ENCODE results near the gene VSX1. TPM values are rescaled to one million over a fixed set of nuclear protein-coding genes. Genes with fewer than 3 reads are reported as not detected.

VSX1 gene
- total and polyA plus RNA-seq, 9 of the 15 experiments (the other 6 are each of a cell fraction or from before 2014, with no cell fraction given): not detected

DNA sequence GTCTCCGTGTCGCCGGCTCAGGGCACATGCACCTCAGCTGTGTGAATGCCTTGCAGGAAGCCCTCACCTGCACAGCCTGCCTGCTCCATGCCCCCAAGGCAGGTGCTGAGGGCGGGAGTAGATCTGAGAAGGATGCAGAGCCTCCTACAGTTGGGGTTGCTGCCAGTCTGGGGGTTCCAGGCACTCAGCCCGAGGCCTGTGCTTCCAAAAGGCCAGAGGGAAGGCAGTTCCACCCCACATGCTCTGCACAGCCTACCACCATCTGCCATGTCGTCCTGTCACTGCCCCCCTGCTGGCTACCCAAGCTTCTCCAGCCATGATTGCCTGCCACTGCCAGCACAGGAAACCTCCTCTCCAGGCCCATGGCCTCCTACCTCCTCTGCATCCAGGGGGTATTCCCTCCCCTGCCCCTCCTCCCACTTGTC, 43.3 kb downstream of the VSX1 start:
- no peak overlapping the region for H3K27ac ChIP-seq (ENCODE audit: extremely low read depth, low read depth, low read length)
- WGBS (ENCODE audit: insufficient coverage, low coverage, missing lambda C conversion rate): 0% methylated on average over 5 of the region's 6 CpGs
- POLR2A ChIA-PET: no interaction called here
- TF ChIP-seq, protein P1, sequence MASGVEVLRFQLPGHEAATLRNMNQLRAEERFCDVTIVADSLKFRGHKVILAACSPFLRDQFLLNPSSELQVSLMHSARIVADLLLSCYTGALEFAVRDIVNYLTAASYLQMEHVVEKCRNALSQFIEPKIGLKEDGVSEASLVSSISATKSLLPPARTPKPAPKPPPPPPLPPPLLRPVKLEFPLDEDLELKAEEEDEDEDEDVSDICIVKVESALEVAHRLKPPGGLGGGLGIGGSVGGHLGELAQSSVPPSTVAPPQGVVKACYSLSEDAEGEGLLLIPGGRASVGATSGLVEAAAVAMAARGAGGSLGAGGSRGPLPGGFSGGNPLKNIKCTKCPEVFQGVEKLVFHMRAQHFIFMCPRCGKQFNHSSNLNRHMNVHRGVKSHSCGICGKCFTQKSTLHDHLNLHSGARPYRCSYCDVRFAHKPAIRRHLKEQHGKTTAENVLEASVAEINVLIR (CRISPR knock-in tag; IDR thresholded peaks at IDR 0.05): no peak
- TF ChIP-seq MTF1 (CRISPR knock-in tag; IDR thresholded peaks at IDR 0.05; ENCODE audit: borderline replicate concordance) (no peak), SMC3 (conservative IDR thresholded peaks at IDR 0.05; ENCODE audit: insufficient read depth, low read depth, low read length) (no peak), POLR3G (IDR thresholded peaks at IDR 0.05; ENCODE audit: extremely low read depth, insufficient read length, insufficient replicate concordance) (no peak), FOXJ2 (tag; IDR thresholded peaks at IDR 0.05) (no peak), SUPT5H (IDR thresholded peaks at IDR 0.05) (no peak), GATAD2A (IDR thresholded peaks at IDR 0.05) (no peak), TGIF2 (CRISPR knock-in tag; IDR thresholded peaks at IDR 0.05) (no peak), TEAD4 (IDR thresholded peaks at IDR 0.05; ENCODE audit: low read length) (no peak), TEAD4 (CRISPR knock-in tag; IDR thresholded peaks at IDR 0.05; ENCODE audit: borderline replicate concordance) (no peak)
- TF ChIP-seq, protein P2, sequence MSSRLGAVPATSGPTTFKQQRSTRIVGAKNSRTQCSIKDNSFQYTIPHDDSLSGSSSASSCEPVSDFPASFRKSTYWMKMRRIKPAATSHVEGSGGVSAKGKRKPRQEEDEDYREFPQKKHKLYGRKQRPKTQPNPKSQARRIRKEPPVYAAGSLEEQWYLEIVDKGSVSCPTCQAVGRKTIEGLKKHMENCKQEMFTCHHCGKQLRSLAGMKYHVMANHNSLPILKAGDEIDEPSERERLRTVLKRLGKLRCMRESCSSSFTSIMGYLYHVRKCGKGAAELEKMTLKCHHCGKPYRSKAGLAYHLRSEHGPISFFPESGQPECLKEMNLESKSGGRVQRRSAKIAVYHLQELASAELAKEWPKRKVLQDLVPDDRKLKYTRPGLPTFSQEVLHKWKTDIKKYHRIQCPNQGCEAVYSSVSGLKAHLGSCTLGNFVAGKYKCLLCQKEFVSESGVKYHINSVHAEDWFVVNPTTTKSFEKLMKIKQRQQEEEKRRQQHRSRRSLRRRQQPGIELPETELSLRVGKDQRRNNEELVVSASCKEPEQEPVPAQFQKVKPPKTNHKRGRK (tag; IDR thresholded peaks at IDR 0.05): no peak
- TF ChIP-seq, protein P3, sequence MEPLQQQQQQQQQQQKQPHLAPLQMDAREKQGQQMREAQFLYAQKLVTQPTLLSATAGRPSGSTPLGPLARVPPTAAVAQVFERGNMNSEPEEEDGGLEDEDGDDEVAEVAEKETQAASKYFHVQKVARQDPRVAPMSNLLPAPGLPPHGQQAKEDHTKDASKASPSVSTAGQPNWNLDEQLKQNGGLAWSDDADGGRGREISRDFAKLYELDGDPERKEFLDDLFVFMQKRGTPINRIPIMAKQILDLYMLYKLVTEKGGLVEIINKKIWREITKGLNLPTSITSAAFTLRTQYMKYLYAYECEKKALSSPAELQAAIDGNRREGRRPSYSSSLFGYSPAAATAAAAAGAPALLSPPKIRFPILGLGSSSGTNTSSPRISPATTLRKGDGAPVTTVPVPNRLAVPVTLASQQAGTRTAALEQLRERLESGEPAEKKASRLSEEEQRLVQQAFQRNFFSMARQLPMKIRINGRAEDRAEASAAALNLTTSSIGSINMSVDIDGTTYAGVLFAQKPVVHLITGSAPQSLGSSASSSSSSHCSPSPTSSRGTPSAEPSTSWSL (CRISPR knock-in tag; IDR thresholded peaks at IDR 0.05; ENCODE audit: borderline replicate concordance): no peak
- TF ChIP-seq, protein P4, sequence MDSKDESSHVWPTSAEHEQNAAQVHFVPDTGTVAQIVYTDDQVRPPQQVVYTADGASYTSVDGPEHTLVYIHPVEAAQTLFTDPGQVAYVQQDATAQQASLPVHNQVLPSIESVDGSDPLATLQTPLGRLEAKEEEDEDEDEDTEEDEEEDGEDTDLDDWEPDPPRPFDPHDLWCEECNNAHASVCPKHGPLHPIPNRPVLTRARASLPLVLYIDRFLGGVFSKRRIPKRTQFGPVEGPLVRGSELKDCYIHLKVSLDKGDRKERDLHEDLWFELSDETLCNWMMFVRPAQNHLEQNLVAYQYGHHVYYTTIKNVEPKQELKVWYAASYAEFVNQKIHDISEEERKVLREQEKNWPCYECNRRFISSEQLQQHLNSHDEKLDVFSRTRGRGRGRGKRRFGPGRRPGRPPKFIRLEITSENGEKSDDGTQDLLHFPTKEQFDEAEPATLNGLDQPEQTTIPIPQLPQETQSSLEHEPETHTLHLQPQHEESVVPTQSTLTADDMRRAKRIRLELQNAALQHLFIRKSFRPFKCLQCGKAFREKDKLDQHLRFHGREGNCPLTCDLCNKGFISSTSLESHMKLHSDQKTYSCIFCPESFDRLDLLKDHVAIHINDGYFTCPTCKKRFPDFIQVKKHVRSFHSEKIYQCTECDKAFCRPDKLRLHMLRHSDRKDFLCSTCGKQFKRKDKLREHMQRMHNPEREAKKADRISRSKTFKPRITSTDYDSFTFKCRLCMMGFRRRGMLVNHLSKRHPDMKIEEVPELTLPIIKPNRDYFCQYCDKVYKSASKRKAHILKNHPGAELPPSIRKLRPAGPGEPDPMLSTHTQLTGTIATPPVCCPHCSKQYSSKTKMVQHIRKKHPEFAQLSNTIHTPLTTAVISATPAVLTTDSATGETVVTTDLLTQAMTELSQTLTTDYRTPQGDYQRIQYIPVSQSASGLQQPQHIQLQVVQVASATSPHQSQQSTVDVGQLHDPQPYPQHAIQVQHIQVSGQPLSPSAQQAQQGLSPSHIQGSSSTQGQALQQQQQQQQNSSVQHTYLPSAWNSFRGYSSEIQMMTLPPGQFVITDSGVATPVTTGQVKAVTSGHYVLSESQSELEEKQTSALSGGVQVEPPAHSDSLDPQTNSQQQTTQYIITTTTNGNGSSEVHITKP (IDR thresholded peaks at IDR 0.05; ENCODE audit: partially characterized antibody): no peak
- TF ChIP-seq, protein P5, sequence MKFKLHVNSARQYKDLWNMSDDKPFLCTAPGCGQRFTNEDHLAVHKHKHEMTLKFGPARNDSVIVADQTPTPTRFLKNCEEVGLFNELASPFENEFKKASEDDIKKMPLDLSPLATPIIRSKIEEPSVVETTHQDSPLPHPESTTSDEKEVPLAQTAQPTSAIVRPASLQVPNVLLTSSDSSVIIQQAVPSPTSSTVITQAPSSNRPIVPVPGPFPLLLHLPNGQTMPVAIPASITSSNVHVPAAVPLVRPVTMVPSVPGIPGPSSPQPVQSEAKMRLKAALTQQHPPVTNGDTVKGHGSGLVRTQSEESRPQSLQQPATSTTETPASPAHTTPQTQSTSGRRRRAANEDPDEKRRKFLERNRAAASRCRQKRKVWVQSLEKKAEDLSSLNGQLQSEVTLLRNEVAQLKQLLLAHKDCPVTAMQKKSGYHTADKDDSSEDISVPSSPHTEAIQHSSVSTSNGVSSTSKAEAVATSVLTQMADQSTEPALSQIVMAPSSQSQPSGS (CRISPR knock-in tag; IDR thresholded peaks at IDR 0.05): no peak

More for the DNA sequence above, 43.3 kb downstream of the VSX1 start:
- Histone ChIP-seq H3K9me1 (ENCODE audit: control insufficient read depth, insufficient read depth, low read length) (no peaks in the 10 kb centered on the region), H3K9me3 (replicated peaks; ENCODE audit: control insufficient read depth, insufficient read depth, low read depth, low read length) (no peaks in the 10 kb centered on the region), H3K4me2 (ENCODE audit: insufficient read depth, low read length) (no peak overlapping the region), H3K27me3 (ENCODE audit: control insufficient read depth in 2 of 2, insufficient read depth in 2 of 2, low read length in 2 of 2) (peaks cover 0 to 26% of the 10 kb centered on the region in 2 experiments; a peak in 2 of 5 replicates), H3K4me3 (no peak overlapping the region), H3K36me3 (ENCODE audit: control insufficient read depth, insufficient read depth, low read length) (no peaks in the 10 kb centered on the region), H3K4me1 (replicated peaks in 1 of 2; ENCODE audit: control insufficient read depth in 2 of 2, insufficient read depth in 2 of 2, low read length in 2 of 2) (no peaks in the 10 kb centered on the region), H2AFZ (ENCODE audit: low read depth, low read length) (no peak overlapping the region), H4K20me1 (replicated peaks; ENCODE audit: control insufficient read depth, insufficient read depth, low read length) (no peaks in the 10 kb centered on the region), H3K79me2 (ENCODE audit: control insufficient read depth, insufficient read depth, low read length) (no peaks in the 10 kb centered on the region), H3K9ac (ENCODE audit: insufficient read depth in 1 of 2, low read depth in 2 of 2, low read length in 2 of 2) (no peak overlapping the region)
- in situ Hi-C loops (cut with MboI): no loop called here
- no TSS peak for BruUV-seq (replicated peaks)
- intact Hi-C loops (cut with micrococcal nuclease): no loop called here
- ATAC-seq (no peak), FAIRE-seq (no peak), DNase-seq (ENCODE audit: extremely low read depth in 1 of 4, low spot score in 3 of 4) (no peak)
- CTCF ChIA-PET (ENCODE audit: low intra/inter-chr PET ratio): no interaction called here

All from K562 (cell line).